ENCODE measurements around the gene MT1M.
"Not testable (repeated sequence)": the region's sequence is repeated elsewhere in the genome, so short reads cannot be mapped to it uniquely, and the experiment has no call there.

The MT1M gene

DNA sequence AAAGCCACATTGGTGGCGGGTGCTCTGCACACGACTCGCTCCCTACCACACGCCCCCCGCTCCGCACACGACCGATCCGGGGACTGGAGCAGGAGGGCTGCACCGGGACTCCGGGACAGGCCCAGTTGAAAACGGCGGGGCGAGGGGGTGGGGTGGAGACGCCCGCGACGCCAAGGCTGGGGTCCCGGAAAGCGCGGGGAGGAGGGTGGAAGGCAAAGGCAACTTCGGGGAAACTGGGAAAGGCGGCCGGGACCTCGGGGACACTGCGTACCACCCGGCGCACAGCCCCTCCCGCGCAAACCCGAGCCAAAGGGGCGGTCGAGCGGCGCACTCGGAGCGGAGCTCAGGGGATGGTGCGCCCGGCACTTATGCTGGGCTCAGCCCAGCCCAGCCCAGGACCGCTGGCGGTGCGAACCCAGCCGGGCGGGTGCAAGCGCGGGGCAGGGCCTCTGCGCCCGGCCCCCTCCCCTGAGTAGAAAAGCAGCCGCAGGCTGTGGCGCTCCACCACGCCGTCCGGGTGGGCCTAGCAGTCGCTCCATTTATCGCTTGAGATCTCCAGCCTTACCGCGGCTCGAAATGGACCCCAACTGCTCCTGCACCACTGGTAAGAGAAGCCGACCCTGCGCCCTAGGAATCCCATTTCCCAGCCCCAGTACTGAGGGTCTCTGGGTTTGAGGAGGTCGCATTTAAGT lies at the start of gene MT1M:
Gene MT1M (plus strand): TSS at position 504 of the 692 bp plus-strand sequence. CDS start 73 bp downstream, at position 577.
- no peak for DNase-seq (ENCODE audit: low read depth, low spot score)
- no peak within 1 kb of the TSS for H3K4me3 ChIP-seq
- H3K36me3 ChIP-seq (ENCODE audit: insufficient read depth, low read length): no peaks in the 10 kb centered on the region
- no peak within 1 kb of the TSS for H3K9ac ChIP-seq (ENCODE audit: insufficient read length)
- H3K27ac ChIP-seq: no peak within 1 kb of the TSS
- no peaks in the 10 kb centered on the region for H3K9me3 ChIP-seq (ENCODE audit: low read depth, low read length)
- no peak for TF ChIP-seq FOXP2 (optimal IDR thresholded peaks at IDR 0.05; ENCODE audit: control extremely low read depth, extremely low read length, insufficient read depth)
- no peak for TF ChIP-seq POLR2AphosphoS5 (IDR thresholded peaks at IDR 0.05; ENCODE audit: borderline replicate concordance, low read depth, low read length)
- TF ChIP-seq EZH2 (IDR thresholded peaks at IDR 0.05): no peak

DNA sequence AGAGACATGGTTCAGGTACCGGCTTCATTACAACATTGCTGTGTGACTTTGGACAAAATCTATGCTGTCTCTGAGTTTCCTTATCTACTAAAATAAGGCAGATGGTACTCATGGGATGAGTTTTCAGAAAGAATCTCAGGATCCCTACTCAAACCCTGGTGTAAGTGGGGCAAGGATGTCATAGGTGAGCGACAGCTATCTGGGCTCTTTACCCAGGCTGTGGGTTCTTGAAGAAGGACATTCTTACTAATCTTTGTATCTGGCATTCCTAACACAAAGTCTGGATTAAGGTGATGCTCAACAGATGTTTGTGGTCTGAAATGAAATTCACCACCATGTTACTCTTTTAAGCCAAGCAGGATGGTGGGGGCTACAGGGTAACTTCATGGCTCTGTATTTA lies 49.5 kb upstream of the MT1M start:
- H3K27ac ChIP-seq; DNase-seq (ENCODE audit: low read depth, low spot score); H3K36me3 ChIP-seq (ENCODE audit: insufficient read depth, low read length); H3K9me3 ChIP-seq (ENCODE audit: low read depth, low read length); H3K4me3 ChIP-seq; H3K9ac ChIP-seq (ENCODE audit: insufficient read length): not testable (repeated sequence)

DNA sequence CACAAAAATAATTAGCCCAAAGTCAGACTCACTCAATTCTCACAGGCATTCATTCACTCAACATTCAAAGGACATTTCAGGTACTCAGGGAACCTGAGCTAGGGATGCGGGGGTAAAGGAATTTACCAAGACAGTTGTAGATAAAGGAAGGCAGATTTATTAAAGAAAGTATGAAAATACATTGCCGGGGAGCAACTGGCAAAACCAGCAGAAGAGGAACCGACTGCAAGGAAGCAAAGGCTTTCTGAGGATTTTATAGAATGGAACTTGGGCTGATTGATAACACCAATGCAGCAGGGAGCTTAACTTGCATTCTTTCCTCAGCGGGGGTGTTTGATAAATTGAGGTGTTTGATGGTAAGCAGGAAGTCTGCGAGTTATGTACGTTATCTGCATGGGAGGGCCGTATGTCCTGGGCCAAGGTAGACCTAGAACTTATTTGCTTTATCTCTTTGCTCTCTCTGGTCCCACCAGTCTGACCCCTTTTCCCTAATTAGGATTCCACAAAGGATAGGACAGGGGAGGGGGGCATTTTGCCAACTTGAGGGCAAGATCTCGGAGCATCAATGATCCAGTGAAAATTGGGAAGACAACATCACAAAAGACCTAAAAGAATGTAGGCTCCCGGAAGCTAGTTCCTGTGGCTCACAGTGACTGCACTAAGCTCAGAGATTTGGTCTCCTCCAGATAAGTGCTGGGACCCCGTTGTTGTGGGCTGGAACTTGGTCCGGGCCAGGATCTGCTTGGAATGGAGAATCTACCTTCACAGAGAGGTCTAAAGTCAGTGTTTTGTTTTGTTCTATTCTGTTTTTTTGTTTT lies 48.9 kb upstream of the MT1M start:
- Histone ChIP-seq H3K27ac (no peak overlapping the region), H3K9ac (ENCODE audit: insufficient read length) (no peak overlapping the region), H3K9me3 (ENCODE audit: low read depth, low read length) (no peaks in the 10 kb centered on the region), H3K36me3 (ENCODE audit: insufficient read depth, low read length) (no peaks in the 10 kb centered on the region), H3K4me3 (no peak overlapping the region)
- TF ChIP-seq EZH2 (IDR thresholded peaks at IDR 0.05): no peak
- no peak for TF ChIP-seq FOXP2 (optimal IDR thresholded peaks at IDR 0.05; ENCODE audit: control extremely low read depth, extremely low read length, insufficient read depth)
- no peak for TF ChIP-seq POLR2AphosphoS5 (IDR thresholded peaks at IDR 0.05; ENCODE audit: borderline replicate concordance, low read depth, low read length)
- DNase-seq (ENCODE audit: low read depth, low spot score): no peak

DNA sequence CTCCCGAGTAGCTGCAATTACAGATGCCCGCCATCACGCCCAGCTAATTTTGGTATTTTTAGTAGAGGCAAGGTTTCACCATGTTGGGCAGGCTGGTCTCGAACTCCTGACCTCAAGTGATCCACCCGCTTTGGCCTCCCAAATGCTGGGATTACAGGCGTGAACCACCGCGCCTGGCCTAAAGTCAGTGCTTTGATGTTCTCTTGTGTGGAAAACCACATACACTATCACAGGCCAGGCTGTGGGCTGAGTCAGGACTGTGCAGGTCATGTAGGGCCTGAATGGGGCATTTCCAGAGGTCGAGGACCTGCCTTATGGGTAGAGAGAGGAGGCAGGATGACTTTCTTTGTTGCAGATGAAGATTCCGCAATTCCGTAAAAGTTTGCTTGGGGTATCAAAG lies 48.2 kb upstream of the MT1M start:
- no peaks in the 10 kb centered on the region for H3K9me3 ChIP-seq (ENCODE audit: low read depth, low read length)
- H3K9ac ChIP-seq (ENCODE audit: insufficient read length): no peak overlapping the region
- TF ChIP-seq FOXP2 (optimal IDR thresholded peaks at IDR 0.05; ENCODE audit: control extremely low read depth, extremely low read length, insufficient read depth): no peak
- TF ChIP-seq POLR2AphosphoS5 (IDR thresholded peaks at IDR 0.05; ENCODE audit: borderline replicate concordance, low read depth, low read length): no peak
- TF ChIP-seq EZH2 (IDR thresholded peaks at IDR 0.05): no peak

DNA sequence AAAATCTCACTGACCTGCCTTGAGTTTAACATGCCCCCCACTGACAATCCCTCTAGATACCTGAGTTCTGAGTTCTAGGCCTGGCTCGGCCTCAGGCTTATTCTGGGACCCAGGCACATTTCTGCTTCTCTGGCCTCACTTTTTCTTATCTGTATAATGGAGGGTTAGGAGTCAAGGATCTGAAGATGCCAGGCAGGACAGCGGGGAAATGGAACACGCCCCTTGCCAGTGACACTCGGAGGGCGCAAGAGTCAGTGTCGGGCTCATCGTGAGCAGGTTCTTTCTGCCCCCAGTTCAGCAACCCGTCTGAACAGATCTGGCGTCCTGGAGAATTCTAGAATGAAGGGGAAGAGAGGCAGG lies 43.7 kb upstream of the MT1M start:
- Histone ChIP-seq H3K9ac (ENCODE audit: insufficient read length) (no peak overlapping the region), H3K4me3 (no peak overlapping the region), H3K9me3 (ENCODE audit: low read depth, low read length) (no peaks in the 10 kb centered on the region), H3K36me3 (ENCODE audit: insufficient read depth, low read length) (no peaks in the 10 kb centered on the region), H3K27ac (no peak overlapping the region)
- no peak for DNase-seq (ENCODE audit: low read depth, low spot score)
- TF ChIP-seq POLR2AphosphoS5 (IDR thresholded peaks at IDR 0.05; ENCODE audit: borderline replicate concordance, low read depth, low read length) (no peak), EZH2 (IDR thresholded peaks at IDR 0.05) (no peak), FOXP2 (optimal IDR thresholded peaks at IDR 0.05; ENCODE audit: control extremely low read depth, extremely low read length, insufficient read depth) (no peak)

More for the DNA sequence above, 48.2 kb upstream of the MT1M start:
- Histone ChIP-seq H3K36me3 (ENCODE audit: insufficient read depth, low read length) (no peaks in the 10 kb centered on the region), H3K27ac (no peak overlapping the region), H3K4me3 (no peak overlapping the region)
- DNase-seq (ENCODE audit: low read depth, low spot score): no peak

DNA sequence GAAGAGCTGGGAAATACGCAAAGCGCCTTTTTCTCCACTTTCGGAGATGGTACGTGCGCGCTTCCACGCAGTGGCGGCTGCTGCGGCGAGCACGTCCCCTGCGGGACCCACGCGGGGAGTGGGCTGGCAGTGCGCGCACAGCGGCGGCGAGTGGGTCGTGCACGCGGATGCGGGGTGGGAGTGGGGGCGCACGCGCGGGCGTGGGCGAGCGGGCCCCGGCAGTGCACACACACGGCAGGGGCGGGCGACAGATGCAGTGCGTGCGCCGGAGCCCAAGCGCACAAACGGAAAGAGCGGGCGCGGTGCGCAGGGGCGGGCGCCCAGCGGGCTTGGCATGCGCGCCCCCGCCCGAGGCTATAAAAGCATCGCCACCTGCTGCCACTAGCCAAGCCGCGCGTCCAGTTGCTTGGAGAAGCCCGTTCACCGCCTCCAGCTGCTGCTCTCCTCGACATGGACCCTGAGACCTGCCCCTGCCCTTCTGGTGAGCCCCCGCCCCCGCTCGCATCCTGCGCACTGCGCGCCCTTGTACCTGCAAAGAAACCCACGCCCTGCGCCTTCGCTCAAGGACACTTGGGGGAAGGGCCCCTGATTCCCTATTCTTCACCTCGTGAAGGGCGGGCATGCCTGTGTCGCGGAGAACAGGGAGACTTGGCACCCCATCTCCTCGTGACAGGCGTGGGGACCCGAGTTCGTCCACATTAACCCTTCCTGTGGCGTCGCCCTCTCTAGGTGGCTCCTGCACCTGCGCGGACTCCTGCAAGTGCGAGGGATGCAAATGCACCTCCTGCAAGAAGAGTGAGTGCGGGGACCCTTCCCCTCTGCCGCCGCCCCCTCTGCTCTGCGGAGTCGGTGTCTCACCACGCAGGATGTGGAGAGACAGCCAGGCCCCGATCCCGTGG lies 43.1 kb upstream of the MT1M start, which contains the start of gene MT3:
Gene MT3 (plus strand): TSS at position 388 of the 899 bp plus-strand sequence. CDS start 63 bp downstream, at position 451.
- no peaks in the 10 kb centered on the region for H3K36me3 ChIP-seq (ENCODE audit: insufficient read depth, low read length)
- H3K9me3 ChIP-seq (ENCODE audit: low read depth, low read length): no peaks in the 10 kb centered on the region
- TF ChIP-seq POLR2AphosphoS5 (IDR thresholded peaks at IDR 0.05; ENCODE audit: borderline replicate concordance, low read depth, low read length) (no peak), FOXP2 (optimal IDR thresholded peaks at IDR 0.05; ENCODE audit: control extremely low read depth, extremely low read length, insufficient read depth) (no peak), EZH2 (IDR thresholded peaks at IDR 0.05) (no peak)
- no peak within 1 kb of the TSS for H3K9ac ChIP-seq (ENCODE audit: insufficient read length)
- no peak within 1 kb of the TSS for H3K27ac ChIP-seq
- DNase-seq (ENCODE audit: low read depth, low spot score): no peak
- H3K4me3 ChIP-seq: no peak within 1 kb of the TSS

DNA sequence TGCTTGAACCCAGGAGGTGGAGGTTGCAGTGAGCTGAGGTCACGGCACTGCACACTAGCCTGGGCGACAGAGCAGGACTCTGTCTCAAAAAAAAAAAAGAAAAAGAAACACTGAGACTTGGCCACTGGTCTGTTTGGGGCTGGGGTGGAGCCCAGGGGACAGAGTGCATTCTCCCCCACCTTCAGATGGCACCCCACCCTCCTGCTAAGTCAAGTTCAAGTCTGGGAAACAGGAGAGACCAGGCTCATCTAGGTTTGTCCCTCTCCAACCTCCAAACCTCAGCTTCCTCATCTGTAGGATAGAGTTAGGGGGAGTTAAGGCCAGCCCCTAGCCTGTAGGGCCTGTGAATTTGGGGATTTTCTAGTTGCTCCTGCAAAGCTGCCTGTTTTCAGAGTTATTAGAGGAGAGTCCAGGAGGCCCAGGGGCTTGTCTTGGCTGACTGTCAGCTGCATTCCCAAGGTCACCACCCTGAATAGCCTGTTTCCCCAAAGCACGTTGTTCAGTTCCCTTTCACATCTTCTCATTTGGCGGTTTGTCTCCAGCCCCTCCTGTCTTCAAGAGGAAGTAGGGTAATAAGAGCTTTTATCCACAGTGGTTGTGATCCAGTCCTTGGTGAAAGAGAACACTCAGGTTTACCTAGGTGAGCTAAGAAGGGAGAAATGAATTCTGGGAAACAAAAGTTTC lies 40.9 kb upstream of the MT1M start:
- no peak for DNase-seq (ENCODE audit: low read depth, low spot score)
- TF ChIP-seq EZH2 (IDR thresholded peaks at IDR 0.05) (no peak), FOXP2 (optimal IDR thresholded peaks at IDR 0.05; ENCODE audit: control extremely low read depth, extremely low read length, insufficient read depth) (no peak)
- Histone ChIP-seq H3K4me3 (no peak overlapping the region), H3K36me3 (ENCODE audit: insufficient read depth, low read length) (no peaks in the 10 kb centered on the region), H3K9me3 (ENCODE audit: low read depth, low read length) (no peaks in the 10 kb centered on the region), H3K9ac (ENCODE audit: insufficient read length) (no peak overlapping the region), H3K27ac (no peak overlapping the region)
